GM12878 (cell line): Measurements from ENCODE around the gene NPLOC4. TPM values are rescaled to one million over a fixed set of nuclear protein-coding genes. Genes with fewer than 3 reads are reported as not detected.

Source experiments
- ATAC-seq: fragments of 200-7000 bp; cut with Tn5 transposase; 3 replicates; pipeline ENCODE4 v1.9.1; 2020; ENCODE audit warnings: mild to moderate bottlenecking, moderate library complexity
- BruUV-seq: library from RNA; stranded (reverse); fragments of 400-500 nt; replicated peaks from 2 replicates; lab custom pipeline; 2021; lab: Mats Ljungman, UMichigan
- CTCF ChIA-PET: fragments of 300-600 bp; sonication (Branson Sonifier 250); formaldehyde crosslinking; extraction: SDS; loops from one replicate; lab custom pipeline; 2021; ENCODE audit warnings: inconsistent platforms; lab: Yijun Ruan, JAX
- POLR2A ChIA-PET: fragments of 350-600 bp; formaldehyde crosslinking; extraction: SDS; loops from one replicate; lab custom pipeline; 2021; ENCODE audit warnings: inconsistent platforms; lab: Charles Lee
- RAD21 ChIA-PET: fragments of 300-600 bp; sonication (Branson Sonifier 250); formaldehyde crosslinking; loops from one replicate; lab custom pipeline; 2023; ENCODE audit warnings: antibody characterized with exemption; ENCODE audit not compliant: unreplicated experiment; lab: Charles Lee
- SMC1A ChIA-PET: fragments of 300-600 bp; sonication (Branson Sonifier 250); formaldehyde crosslinking; loops from one replicate; lab custom pipeline; 2023; ENCODE audit not compliant: unreplicated experiment, uncharacterized antibody; lab: Charles Lee
- DNase-seq: peaks from one replicate; pipeline ENCODE4 v3.0.0-alpha.2; 2011; ENCODE audit warnings: low read depth, low spot score
- FAIRE-seq: peaks from 3 replicates; lab custom pipeline; 2011; peaks lifted over from hg19 to GRCh38; lab: Jason Lieb, UNC
- H2AFZ ChIP-seq: 2 replicates; pipeline ENCODE4 v1.6.0; 2011; ENCODE audit warnings: low read depth, low read length, control low read depth; ENCODE audit not compliant: control insufficient read depth
- H3K27ac ChIP-seq: 2 replicates; pipeline ENCODE4 v1.5.1; 2011; ENCODE audit warnings: control low read depth; ENCODE audit not compliant: control insufficient read depth, insufficient read depth
- H3K27me3 ChIP-seq, 2 experiments: replicated peaks in 1 of 2; 2 replicates each; pipeline versions ENCODE4 v1.6.0 to v1.6.1; 2011; ENCODE audit warnings: low read length in 1 of 2; ENCODE audit not compliant: control insufficient read depth in 2 of 2, insufficient read depth in 2 of 2
- H3K36me3 ChIP-seq, 2 experiments: 2 replicates each; pipeline ENCODE4 v1.5.1; 2011; ENCODE audit warnings: low read length in 1 of 2; ENCODE audit not compliant: control insufficient read depth in 2 of 2, insufficient read depth in 2 of 2
- H3K4me1 ChIP-seq: 2 replicates; pipeline ENCODE4 v1.6.1; 2011; ENCODE audit warnings: mild to moderate bottlenecking, low read length, moderate library complexity, mixed read lengths; ENCODE audit not compliant: control insufficient read depth, insufficient read depth
- H3K4me2 ChIP-seq: 2 replicates; pipeline ENCODE4 v1.6.0; 2011; ENCODE audit warnings: control low read depth; ENCODE audit not compliant: control insufficient read depth, insufficient read depth
- H3K4me3 ChIP-seq: fragments of 200-600 bp; sonication (generic); 2 replicates; pipeline ENCODE4 v1.5.1; 2016
- H3K79me2 ChIP-seq: 2 replicates; pipeline ENCODE4 v1.6.0; 2011; ENCODE audit warnings: low read length; ENCODE audit not compliant: control insufficient read depth, insufficient read depth
- H3K9ac ChIP-seq: 2 replicates; pipeline ENCODE4 v1.8.0; 2011; ENCODE audit warnings: low read length, control low read depth, mixed read lengths; ENCODE audit not compliant: control insufficient read depth, insufficient read depth
- H3K9me3 ChIP-seq: replicated peaks from 3 replicates; pipeline ENCODE4 v1.5.1; 2011; ENCODE audit warnings: mild to moderate bottlenecking, low read length; ENCODE audit not compliant: control insufficient read depth, insufficient read depth
- H4K20me1 ChIP-seq: 2 replicates; pipeline ENCODE4 v1.6.0; 2011; ENCODE audit not compliant: control insufficient read depth, insufficient read depth
- CREM ChIP-seq: IDR thresholded peaks from 2 replicates; pipeline ENCODE4 v1.6.1; 2014; ENCODE audit warnings: antibody characterized with exemption, low read depth
- E4F1 ChIP-seq: fragments of 450-650 bp; IDR thresholded peaks from 2 replicates; pipeline ENCODE4 v1.6.1; 2018; ENCODE audit warnings: borderline replicate concordance, mild to moderate bottlenecking; ENCODE audit not compliant: partially characterized antibody
- HDAC6 ChIP-seq: fragments of 200-600 bp; sonication (generic); IDR thresholded peaks from one replicate; pipeline ENCODE4 v1.8.0; 2017; ENCODE audit warnings: antibody characterized with exemption; ENCODE audit not compliant: unreplicated experiment
- KAT2A ChIP-seq: conservative IDR thresholded peaks from 2 replicates; pipeline ENCODE4 v1.6.1; 2011; ENCODE audit warnings: low read depth, low read length; ENCODE audit not compliant: control insufficient read depth
- MTA3 ChIP-seq: IDR thresholded peaks from 2 replicates; pipeline ENCODE4 v1.6.1; 2012; ENCODE audit warnings: low read length, inconsistent platforms, borderline replicate concordance
- PAX5 ChIP-seq: IDR thresholded peaks from 2 replicates; pipeline ENCODE4 v1.6.1; 2011; ENCODE audit warnings: low read depth, low read length, borderline replicate concordance
- POU2F2 ChIP-seq: IDR thresholded peaks from 3 replicates; pipeline ENCODE4 v1.6.1; 2011; ENCODE audit warnings: low read depth, mild to moderate bottlenecking, low read length, borderline replicate concordance
- SKIL ChIP-seq: fragments of 450-650 bp; IDR thresholded peaks from 2 replicates; pipeline ENCODE4 v1.6.1; 2017; ENCODE audit warnings: mild to moderate bottlenecking, low read depth, inconsistent platforms; ENCODE audit not compliant: poor library complexity, severe bottlenecking
- SMC3 ChIP-seq: IDR thresholded peaks from 2 replicates; pipeline ENCODE4 v1.6.1; 2011; ENCODE audit warnings: low read length, improper control_type of control experiment, borderline replicate concordance
- SUZ12 ChIP-seq: fragments of 200-600 bp; sonication (generic); IDR thresholded peaks from one replicate; pipeline ENCODE4 v1.6.1; 2018; ENCODE audit warnings: antibody characterized with exemption, mild to moderate bottlenecking; ENCODE audit not compliant: unreplicated experiment
- ZNF687 ChIP-seq: fragments of 450-650 bp; IDR thresholded peaks from 2 replicates; pipeline ENCODE4 v1.6.1; 2017; ENCODE audit warnings: mild to moderate bottlenecking, moderate library complexity
- WGBS: methylation state at CpG from one replicate; pipeline ENCODE4 v1.1.6; 2016; ENCODE audit warnings: low lambda C conversion rate; ENCODE audit not compliant: insufficient replicate concordance, insufficient coverage; ENCODE audit errors: missing lambda C conversion rate; 5-methylcytosine and 5-hydroxymethylcytosine counted together
- in situ Hi-C: fragments of 300-500 bp; cut with MboI; formaldehyde crosslinking; loops from 9 replicates; pipeline ENCODE4 v1.14.3; 2018; ENCODE audit warnings: mixed read lengths
- intact Hi-C: fragments of 100-400 bp; cut with micrococcal nuclease; formaldehyde crosslinking; loops from one replicate; pipeline ENCODE4 v1.14.2; 2022; ENCODE audit not compliant: unreplicated experiment
- polyA plus RNA-seq, 11 experiments: library from polyadenylated mRNA; depleted of rRNA in 4 of 11; unstranded in 6 of 11; stranded (reverse) in 5 of 11; fragments of >200 nt; fragmentation: Nextera tagmentation in 4 of 11; fragmentation: Illumina TruSeq in 1 of 11; extraction: Ambion mirVana in 4 of 11; extraction: Trizol in 1 of 11; gene quantifications; 1 replicate in 1 of 11; 2 replicates in 10 of 11; pipeline versions ENCODE4 v1.2.1 to v1.2.3, GENCODE V29; 2011 to 2016; ENCODE audit warnings: inconsistent platforms in 2 of 11, missing spikeins in 2 of 11, low read depth in 1 of 11
- total RNA-seq, 4 experiments: library from RNA; depleted of rRNA in 3 of 4; stranded (reverse); fragments of >200 nt in 3 of 4; fragmentation: Illumina TruSeq in 1 of 4; extraction: Trizol in 1 of 4; gene quantifications; 2 replicates each; pipeline versions ENCODE4 v1.2.1 to v1.2.3, GENCODE V29; 2013 to 2021

NPLOC4 gene
- total and polyA plus RNA-seq, 10 of the 15 experiments (the other 5 are each of a cell fraction or from before 2014, with no cell fraction given): 1.5 to 83.7 (median 45.8) TPM

GRCh38 chr17:81603846-81604610 lies 32.9 kb downstream of the NPLOC4 start:
- FAIRE-seq: no peak
- Histone ChIP-seq H3K27me3 (no peaks in the 10 kb centered on the region), H3K4me3 (no peak overlapping the region), H3K79me2 (no peaks in the 10 kb centered on the region; the same call in 1 of the 2 replicates), H3K36me3 (peaks cover 25 to 40% of the 10 kb centered on the region in 2 experiments), H4K20me1 (no peaks in the 10 kb centered on the region), H3K27ac (no peak overlapping the region), H3K4me1 (peaks cover under 1% of the 10 kb centered on the region; the same call in 1 of the 2 replicates), H2AFZ (no peak overlapping the region), H3K4me2 (no peak overlapping the region), H3K9ac (no peak overlapping the region), H3K9me3 (no peaks in the 10 kb centered on the region)
- intact Hi-C loops (loop anchor here (5.0 kb wide), 2 partner anchors 87 to 352 kb away; no protein-coding TSS in a partner anchor), in situ Hi-C loops (no loop called here)
- SMC1A ChIA-PET: no interaction called here
- POLR2A ChIA-PET: interaction anchor here (0.6 kb wide), 1 partner anchor 8 kb away, joined by 3 read pairs; no protein-coding TSS in a partner anchor
- no peak for DNase-seq
- RAD21 ChIA-PET: interaction anchor here (0.8 kb wide), 1 partner anchor 351 kb away, joined by 3 read pairs; no protein-coding TSS in a partner anchor
- CTCF ChIA-PET: interaction anchor here (0.9 kb wide), 1 partner anchor 119 kb away, joined by 3 read pairs; no protein-coding TSS in a partner anchor
- no peak for ATAC-seq
- BruUV-seq: TSS peak; percentile 13
- 94% methylated on average over 11 of the region's 11 CpGs for WGBS
- no peak for TF ChIP-seq POU2F2
- TF ChIP-seq HDAC6: no peak
- TF ChIP-seq PAX5: no peak
- no peak for TF ChIP-seq SKIL
- TF ChIP-seq KAT2A: no peak
- TF ChIP-seq ZNF687: no peak
- no peak for TF ChIP-seq E4F1
- no peak for TF ChIP-seq SMC3
- TF ChIP-seq SUZ12: no peak
- no peak for TF ChIP-seq CREM
- TF ChIP-seq MTA3: no peak
